ENCODE measurements around the gene MED29. TPM values are rescaled to one million over a fixed set of nuclear protein-coding genes. Genes with fewer than 3 reads are reported as not detected.

MED29 gene
- total and polyA plus RNA-seq, 10 of the 15 experiments (the other 5 are each of a cell fraction or from before 2014, with no cell fraction given) = 3.2 to 36.6 (median 22.8) TPM

DNA sequence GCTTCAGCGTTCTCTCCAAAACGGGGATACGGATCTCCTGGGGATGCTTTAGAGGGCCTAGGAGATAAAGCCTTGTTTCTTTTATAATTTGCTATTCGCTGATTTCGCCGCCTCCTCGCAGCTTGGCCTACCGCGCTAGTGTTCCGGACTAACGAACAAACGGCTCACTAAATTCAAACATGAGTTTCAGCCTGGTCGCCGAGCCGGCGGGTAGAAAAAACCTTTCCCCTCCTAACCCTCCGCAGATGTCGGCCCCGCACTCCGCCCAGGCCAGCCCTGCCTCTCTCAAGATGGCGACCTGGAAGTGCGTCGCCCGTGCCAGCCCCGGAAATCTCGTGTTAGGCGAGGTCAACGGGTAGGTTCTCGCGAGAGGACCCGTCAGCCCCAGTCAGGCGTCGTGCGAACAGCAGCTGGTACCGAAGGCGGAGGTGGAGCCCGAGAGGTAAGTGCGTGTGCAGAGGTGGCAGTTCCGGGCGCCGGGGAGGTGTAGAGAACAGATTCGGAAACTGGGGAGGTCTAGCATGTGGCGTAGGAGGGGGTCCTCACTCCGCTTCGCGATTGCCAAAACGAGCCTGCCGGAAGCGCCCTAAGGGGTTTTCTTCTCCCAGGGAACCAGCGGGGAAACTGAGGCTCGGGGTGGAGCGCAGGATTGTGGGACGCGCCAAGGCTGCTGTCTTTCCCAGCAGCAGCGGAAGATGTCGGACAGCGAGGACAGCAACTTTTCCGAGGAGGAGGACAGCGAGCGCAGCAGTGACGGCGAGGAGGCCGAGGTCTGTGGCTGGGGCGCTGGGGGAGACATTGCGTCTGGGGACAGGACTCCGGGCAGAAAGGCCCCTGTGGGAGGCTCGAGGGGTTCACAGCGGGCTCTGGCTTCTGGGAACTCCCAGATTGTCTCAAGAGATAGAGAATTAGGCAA is 54.3 kb downstream of the MED29 start, which contains the start of gene SUPT5H (continued):
- TF ChIP-seq, protein P1, sequence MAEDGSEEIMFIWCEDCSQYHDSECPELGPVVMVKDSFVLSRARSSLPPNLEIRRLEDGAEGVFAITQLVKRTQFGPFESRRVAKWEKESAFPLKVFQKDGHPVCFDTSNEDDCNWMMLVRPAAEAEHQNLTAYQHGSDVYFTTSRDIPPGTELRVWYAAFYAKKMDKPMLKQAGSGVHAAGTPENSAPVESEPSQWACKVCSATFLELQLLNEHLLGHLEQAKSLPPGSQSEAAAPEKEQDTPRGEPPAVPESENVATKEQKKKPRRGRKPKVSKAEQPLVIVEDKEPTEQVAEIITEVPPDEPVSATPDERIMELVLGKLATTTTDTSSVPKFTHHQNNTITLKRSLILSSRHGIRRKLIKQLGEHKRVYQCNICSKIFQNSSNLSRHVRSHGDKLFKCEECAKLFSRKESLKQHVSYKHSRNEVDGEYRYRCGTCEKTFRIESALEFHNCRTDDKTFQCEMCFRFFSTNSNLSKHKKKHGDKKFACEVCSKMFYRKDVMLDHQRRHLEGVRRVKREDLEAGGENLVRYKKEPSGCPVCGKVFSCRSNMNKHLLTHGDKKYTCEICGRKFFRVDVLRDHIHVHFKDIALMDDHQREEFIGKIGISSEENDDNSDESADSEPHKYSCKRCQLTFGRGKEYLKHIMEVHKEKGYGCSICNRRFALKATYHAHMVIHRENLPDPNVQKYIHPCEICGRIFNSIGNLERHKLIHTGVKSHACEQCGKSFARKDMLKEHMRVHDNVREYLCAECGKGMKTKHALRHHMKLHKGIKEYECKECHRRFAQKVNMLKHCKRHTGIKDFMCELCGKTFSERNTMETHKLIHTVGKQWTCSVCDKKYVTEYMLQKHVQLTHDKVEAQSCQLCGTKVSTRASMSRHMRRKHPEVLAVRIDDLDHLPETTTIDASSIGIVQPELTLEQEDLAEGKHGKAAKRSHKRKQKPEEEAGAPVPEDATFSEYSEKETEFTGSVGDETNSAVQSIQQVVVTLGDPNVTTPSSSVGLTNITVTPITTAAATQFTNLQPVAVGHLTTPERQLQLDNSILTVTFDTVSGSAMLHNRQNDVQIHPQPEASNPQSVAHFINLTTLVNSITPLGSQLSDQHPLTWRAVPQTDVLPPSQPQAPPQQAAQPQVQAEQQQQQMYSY (CRISPR knock-in tag; IDR thresholded peaks at IDR 0.05) = peak; percentile 54; the same call in 1 of the 2 replicates
- no peak for TF ChIP-seq NFYB (IDR thresholded peaks at IDR 0.05; ENCODE audit: insufficient read depth, low read depth, low read length)
- TF ChIP-seq TARDBP (IDR thresholded peaks at IDR 0.05; ENCODE audit: borderline replicate concordance) = peak; percentile 70
- peak; percentile 39; the same call in 1 of the 2 replicates for TF ChIP-seq MTA2 (IDR thresholded peaks at IDR 0.05; ENCODE audit: low read depth)

DNA sequence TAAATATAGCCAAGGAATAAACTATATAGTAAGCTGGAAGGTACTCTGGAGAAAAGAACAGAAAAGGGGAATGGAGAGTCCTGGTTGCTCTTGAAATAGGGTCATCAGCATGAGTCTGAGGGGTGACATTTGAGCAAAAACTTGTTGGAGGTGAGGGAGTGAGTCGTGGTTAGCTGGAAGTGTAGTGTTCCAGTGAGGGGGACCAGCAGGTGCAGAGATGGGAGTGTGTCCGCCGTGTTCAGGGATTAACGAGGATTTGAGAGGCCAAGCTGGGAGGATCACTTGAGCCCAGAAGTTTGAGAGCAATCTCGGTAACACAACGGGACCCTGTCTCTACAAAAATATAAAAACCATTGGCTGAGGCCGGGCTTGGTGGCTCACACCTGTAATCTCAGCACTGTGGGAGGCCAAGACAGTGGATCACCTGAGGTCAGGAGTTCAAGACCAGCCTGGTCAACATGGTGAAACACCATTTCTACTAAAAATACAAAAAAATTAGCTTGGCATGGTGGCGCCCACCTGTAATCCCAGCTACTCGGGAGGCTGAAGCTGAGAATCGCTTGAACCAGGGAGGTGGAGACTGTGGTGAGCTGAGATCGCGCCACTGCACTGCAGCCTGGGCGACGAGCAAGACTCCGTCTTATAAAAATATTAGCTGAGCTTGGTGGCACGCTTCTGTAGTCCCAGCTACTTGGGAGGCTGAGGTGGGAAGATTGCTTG is 55.3 kb downstream of the MED29 start:
- no peak overlapping the region for H2AFZ ChIP-seq (ENCODE audit: control insufficient read depth, low read depth, low read length)
- peak overlapping the region; percentile 96 for H3K9ac ChIP-seq (ENCODE audit: control insufficient read depth, insufficient read depth, low read length)
- in situ Hi-C loops (cut with MboI) (no loop called here), intact Hi-C loops (cut with micrococcal nuclease; ENCODE audit: unreplicated experiment) (loop anchor here (5.0 kb wide), 1 partner anchor 51 kb away; the partner anchor contains the start of gene DLL3)
- H3K4me1 ChIP-seq (ENCODE audit: control insufficient read depth, insufficient read depth, low read length) = peaks cover 28% of the 10 kb centered on the region
- SMC1A ChIA-PET (ENCODE audit: uncharacterized antibody, unreplicated experiment) = interaction anchor here (0.9 to 1.8 kb wide), 2 partner anchors 35 to 93 kb away, joined by 3 to 5 read pairs; partner anchors contain the start of gene EID2
- peak overlapping the region; percentile 87 for H3K4me3 ChIP-seq
- no peak for DNase-seq (ENCODE audit: low read depth, low spot score)
- peaks cover 0 to 9% of the 10 kb centered on the region in 2 experiments; a peak in 1 of 4 replicates for H3K36me3 ChIP-seq (ENCODE audit: control insufficient read depth in 2 of 2, insufficient read depth in 2 of 2, low read length in 1 of 2)
- TF ChIP-seq RAD51 (IDR thresholded peaks at IDR 0.05) = no peak
- TF ChIP-seq, protein P2, sequence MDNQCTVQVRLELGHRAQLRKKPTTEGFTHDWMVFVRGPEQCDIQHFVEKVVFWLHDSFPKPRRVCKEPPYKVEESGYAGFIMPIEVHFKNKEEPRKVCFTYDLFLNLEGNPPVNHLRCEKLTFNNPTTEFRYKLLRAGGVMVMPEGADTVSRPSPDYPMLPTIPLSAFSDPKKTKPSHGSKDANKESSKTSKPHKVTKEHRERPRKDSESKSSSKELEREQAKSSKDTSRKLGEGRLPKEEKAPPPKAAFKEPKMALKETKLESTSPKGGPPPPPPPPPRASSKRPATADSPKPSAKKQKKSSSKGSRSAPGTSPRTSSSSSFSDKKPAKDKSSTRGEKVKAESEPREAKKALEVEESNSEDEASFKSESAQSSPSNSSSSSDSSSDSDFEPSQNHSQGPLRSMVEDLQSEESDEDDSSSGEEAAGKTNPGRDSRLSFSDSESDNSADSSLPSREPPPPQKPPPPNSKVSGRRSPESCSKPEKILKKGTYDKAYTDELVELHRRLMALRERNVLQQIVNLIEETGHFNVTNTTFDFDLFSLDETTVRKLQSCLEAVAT (IDR thresholded peaks at IDR 0.05) = peak; percentile 69
- TF ChIP-seq SMARCA5 (IDR thresholded peaks at IDR 0.05) = no peak
- H3K79me2 ChIP-seq (ENCODE audit: control insufficient read depth, insufficient read depth, low read length) = peaks cover 72% of the 10 kb centered on the region
- ATAC-seq = no peak
- no peaks in the 10 kb centered on the region for H3K9me3 ChIP-seq (replicated peaks; ENCODE audit: control insufficient read depth, insufficient read depth, low read length)
- H3K27ac ChIP-seq (ENCODE audit: control insufficient read depth, insufficient read depth) = peak overlapping the region; percentile 95
- WGBS (ENCODE audit: insufficient coverage, insufficient replicate concordance, low lambda C conversion rate, missing lambda C conversion rate) = 78% methylated on average over 16 of the region's 16 CpGs
- BruUV-seq (replicated peaks) = no TSS peak
- H3K4me2 ChIP-seq (ENCODE audit: control insufficient read depth, insufficient read depth) = peak overlapping the region; percentile 81
- no peak for FAIRE-seq
- RAD21 ChIA-PET (ENCODE audit: unreplicated experiment) = interaction anchor here (1.2 to 3.0 kb wide), 2 partner anchors 11 to 48 kb away, joined by 3 to 7 read pairs; partner anchors contain the start of gene RPS16
- CTCF ChIA-PET = interaction anchor here (0.6 to 2.6 kb wide), 7 partner anchors 11 to 226 kb away, joined by 3 to 8 read pairs (median 4); partner anchors contain the start of genes PLEKHG2 and RPS16
- POLR2A ChIA-PET = interaction anchor here (1.5 to 3.9 kb wide), 2 partner anchors 11 to 35 kb away, joined by 4 to 40 read pairs; partner anchors contain the start of gene RPS16
- H4K20me1 ChIP-seq (ENCODE audit: control insufficient read depth, insufficient read depth) = peaks cover 1% of the 10 kb centered on the region; the same call in 1 of the 2 replicates
- no peaks in the 10 kb centered on the region for H3K27me3 ChIP-seq (replicated peaks in 1 of 2; ENCODE audit: control insufficient read depth in 2 of 2, insufficient read depth in 2 of 2, low read length in 1 of 2)

All from GM12878 (cell line).